H7 (cell line): Measurements from ENCODE around the gene CTIF. TPM values are rescaled to one million over a fixed set of nuclear protein-coding genes. Genes with fewer than 3 reads are reported as not detected.

ENCODE experiments used
- DNase-seq: peaks from one replicate; pipeline ENCODE4 v3.0.0; 2012
- H3K27me3 ChIP-seq: 2 replicates; pipeline ENCODE4 v1.6.0; 2011; ENCODE audit warnings: mild to moderate bottlenecking, low read length; ENCODE audit not compliant: control insufficient read depth, insufficient read depth
- H3K36me3 ChIP-seq: replicated peaks from 2 replicates; pipeline ENCODE4 v1.5.1; 2011; ENCODE audit warnings: low read length; ENCODE audit not compliant: control insufficient read depth, insufficient read depth
- H3K4me3 ChIP-seq: 2 replicates; pipeline ENCODE4 v1.5.1; 2011; ENCODE audit warnings: low read depth, mild to moderate bottlenecking, control low read depth, low read length, moderate library complexity; ENCODE audit not compliant: insufficient read depth
- total RNA-seq: library from RNA; depleted of rRNA; stranded (reverse); fragments of >200 nt; shearing (Covaris generic); gene quantifications from 2 replicates; pipeline ENCODE4 v1.2.3, GENCODE V29; 2014

Gene CTIF
- total RNA-seq, 1 experiment from 2014 or later: 9.8 TPM

GRCh38 chr18:48583573-48583972, 44.7 kb downstream of the CTIF start:
- H3K27me3 ChIP-seq: no peaks in the 10 kb centered on the region
- no peak overlapping the region for H3K4me3 ChIP-seq
- no peak for DNase-seq
- H3K36me3 ChIP-seq: no peaks in the 10 kb centered on the region

DNA sequence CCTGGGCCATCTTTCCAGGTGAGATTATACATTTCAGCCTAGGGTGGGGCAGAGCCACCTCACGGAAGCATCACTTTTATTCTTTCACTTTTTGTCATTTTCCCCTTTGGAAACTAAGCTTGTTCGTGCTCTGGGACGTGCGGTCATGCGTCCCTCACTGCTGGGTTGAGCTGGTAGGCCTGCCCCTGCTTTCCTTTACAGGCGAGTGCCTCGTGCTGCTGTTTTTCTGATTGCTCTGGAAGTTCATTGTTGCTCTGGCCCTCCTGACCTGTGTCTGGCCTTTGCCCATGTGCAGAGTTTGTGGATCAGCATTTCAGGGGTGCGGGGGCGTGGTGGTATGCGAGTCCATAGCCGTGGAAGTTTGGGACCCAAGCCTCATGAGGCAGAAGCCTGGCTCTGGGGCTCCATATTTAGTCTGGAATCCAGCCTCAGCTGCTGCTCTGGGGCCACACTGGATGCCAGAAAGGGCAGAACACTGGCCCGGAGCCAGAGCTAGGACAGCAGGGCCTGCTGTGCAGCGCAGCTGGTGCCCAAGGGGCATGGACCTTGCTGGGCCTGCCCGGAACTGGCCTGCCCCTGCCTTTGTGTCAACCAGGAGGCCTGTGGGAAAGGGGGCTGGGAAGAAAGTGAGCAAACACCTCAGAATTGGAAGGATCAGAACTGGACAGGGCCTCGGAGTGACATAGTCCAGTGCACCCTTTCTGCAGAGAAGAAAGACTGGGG, 51.1 kb downstream of the CTIF start:
- DNase-seq: no peak
- H3K36me3 ChIP-seq: no peaks in the 10 kb centered on the region
- H3K4me3 ChIP-seq: no peak overlapping the region
- no peaks in the 10 kb centered on the region for H3K27me3 ChIP-seq

DNA sequence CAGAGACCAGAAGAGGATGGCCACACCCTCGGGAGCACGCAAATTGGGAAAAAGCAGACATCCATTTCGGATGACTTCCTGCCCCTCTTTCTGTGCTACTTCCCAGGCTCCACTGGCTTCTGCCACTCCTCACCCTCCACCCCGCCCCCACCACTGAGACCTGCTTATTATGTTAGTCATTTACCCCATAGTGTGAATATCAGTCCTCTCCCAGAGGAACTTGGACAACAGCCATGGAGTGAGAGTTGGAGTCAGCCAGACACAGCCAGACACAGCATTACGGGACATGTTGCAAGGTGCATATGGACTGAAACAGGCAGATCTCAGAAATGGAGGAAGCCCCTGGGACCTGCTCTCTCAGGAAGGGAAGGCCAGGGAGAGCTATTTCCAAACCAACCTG, 51.8 kb downstream of the CTIF start:
- no peaks in the 10 kb centered on the region for H3K27me3 ChIP-seq
- no peaks in the 10 kb centered on the region for H3K36me3 ChIP-seq
- H3K4me3 ChIP-seq: no peak overlapping the region
- DNase-seq: no peak

GRCh38 chr18:48592540-48593171, 53.8 kb downstream of the CTIF start:
- peak; percentile 63 for DNase-seq
- Histone ChIP-seq H3K4me3 (no peak overlapping the region), H3K27me3 (no peaks in the 10 kb centered on the region), H3K36me3 (no peaks in the 10 kb centered on the region)

DNA sequence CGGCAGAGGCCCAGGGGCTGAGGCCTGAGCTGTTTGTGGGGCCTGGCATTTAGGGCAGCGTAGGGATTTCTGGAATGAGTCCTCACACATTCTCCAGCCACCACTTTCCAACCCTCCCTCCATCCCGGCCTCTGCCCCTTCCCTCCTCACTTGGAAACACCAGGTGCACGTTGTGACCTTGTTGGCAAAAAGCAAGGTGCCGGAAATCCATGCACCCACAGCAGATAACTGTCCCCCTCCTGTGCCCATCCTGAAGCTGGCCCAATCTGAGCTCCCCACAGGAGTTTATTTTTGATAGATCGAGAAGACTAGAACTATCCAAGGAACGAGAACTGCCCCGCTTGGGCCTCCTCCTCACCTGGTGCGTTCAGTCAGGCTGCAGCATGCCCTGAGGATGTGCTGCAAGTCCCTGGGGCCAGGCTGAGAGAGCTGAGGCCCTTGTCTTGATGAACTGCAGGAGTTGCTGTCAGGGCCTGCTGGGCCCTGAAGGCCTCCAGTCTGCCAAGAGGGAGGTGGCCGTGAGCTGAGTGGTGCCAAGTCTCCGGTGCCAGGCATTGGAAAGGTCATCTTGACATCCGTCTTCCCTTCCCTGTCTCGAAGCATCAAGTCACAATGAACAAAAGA, 55.8 kb downstream of the CTIF start:
- no peaks in the 10 kb centered on the region for H3K36me3 ChIP-seq
- no peak for DNase-seq
- H3K27me3 ChIP-seq: no peaks in the 10 kb centered on the region
- H3K4me3 ChIP-seq: no peak overlapping the region

GRCh38 chr18:48595703-48596218, 56.9 kb downstream of the CTIF start:
- Histone ChIP-seq H3K4me3 (no peak overlapping the region), H3K27me3 (no peaks in the 10 kb centered on the region), H3K36me3 (no peaks in the 10 kb centered on the region)
- DNase-seq: no peak

DNA sequence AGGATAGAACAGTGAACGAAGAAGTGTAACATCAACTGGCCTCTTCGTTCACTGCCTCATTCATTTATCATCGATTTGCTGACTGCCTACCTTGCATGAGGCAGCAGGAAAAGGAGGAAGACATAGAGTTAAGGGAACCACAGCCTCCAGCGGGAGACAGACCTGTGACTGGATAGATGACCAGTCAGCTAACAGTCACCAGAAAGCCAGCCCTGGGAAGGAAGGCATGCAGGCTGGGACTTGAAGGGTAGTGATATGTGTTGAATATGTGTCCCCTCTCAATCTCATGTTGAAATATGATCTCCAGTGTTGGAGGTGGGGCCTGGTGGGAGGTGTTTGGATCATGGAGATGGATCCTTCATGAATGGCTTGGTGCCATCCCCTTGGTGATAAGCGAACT, 58.3 kb downstream of the CTIF start:
- no peak for DNase-seq
- no peaks in the 10 kb centered on the region for H3K36me3 ChIP-seq
- no peak overlapping the region for H3K4me3 ChIP-seq
- no peaks in the 10 kb centered on the region for H3K27me3 ChIP-seq

DNA sequence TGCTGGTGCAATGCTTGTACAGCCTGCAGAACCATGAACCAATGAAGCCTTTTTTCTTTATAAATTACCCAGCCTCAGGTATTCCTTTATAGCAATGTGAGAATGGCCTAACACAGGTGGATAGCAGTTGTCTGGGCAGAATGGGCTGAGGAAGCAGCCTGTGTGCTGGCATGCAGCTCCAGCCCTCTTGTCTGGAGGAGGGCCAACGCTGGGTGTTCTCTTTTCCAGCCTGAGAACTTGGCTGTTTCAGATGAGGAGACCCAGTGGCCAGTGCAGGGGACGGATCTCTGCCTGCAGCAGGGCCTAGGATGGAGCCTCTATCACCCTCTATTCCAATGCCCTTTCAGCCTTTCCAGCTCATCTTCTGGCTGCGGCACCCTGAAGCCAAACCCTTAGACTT, 58.8 kb downstream of the CTIF start:
- no peak for DNase-seq

GRCh38 chr18:48599391-48599790, 60.6 kb downstream of the CTIF start:
- no peak overlapping the region for H3K4me3 ChIP-seq
- no peaks in the 10 kb centered on the region for H3K36me3 ChIP-seq
- H3K27me3 ChIP-seq: no peaks in the 10 kb centered on the region
- DNase-seq: no peak

More for the DNA sequence above, 58.8 kb downstream of the CTIF start:
- Histone ChIP-seq H3K4me3 (no peak overlapping the region), H3K27me3 (no peaks in the 10 kb centered on the region), H3K36me3 (no peaks in the 10 kb centered on the region)

- no peak for DNase-seq
- no peaks in the 10 kb centered on the region for H3K27me3 ChIP-seq
- no peaks in the 10 kb centered on the region for H3K36me3 ChIP-seq
- H3K4me3 ChIP-seq: no peak overlapping the region
Measured at GRCh38 chr18:48600046-48600445, 61.2 kb downstream of the CTIF start.

DNA sequence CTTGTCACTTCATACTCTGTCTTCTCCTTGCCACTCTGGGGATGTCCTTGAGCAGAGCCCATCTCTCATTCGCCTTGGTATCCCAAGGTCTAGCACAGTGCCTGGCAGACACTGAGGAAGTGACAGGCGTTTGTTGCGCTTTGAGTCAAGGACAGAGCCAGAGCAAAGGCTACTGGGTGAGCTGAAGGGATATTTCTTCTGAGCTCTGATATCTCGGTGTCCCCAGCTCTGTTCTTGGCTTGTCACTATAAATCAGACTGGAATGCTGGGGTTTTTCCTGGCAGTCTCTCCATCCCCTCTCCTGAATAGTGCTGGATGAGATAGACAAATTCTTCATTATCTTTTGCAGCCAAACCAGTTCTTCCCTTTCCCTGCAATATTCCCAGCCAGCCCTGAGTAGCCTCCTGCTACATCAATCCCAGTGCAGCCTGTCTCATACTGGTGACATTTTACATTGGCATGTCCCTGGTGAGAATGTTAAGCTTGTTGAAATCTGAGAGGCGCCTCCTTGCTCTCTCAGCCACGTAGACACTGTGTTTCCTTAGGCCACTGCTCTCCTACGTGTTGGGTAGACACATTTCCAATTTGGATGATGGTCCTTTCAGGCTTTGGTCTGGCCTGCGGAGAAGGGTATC, 61.7 kb downstream of the CTIF start:
- Histone ChIP-seq H3K36me3 (no peaks in the 10 kb centered on the region), H3K4me3 (no peak overlapping the region), H3K27me3 (no peaks in the 10 kb centered on the region)
- no peak for DNase-seq

- DNase-seq: no peak
- Histone ChIP-seq H3K36me3 (no peaks in the 10 kb centered on the region), H3K4me3 (no peak overlapping the region), H3K27me3 (no peaks in the 10 kb centered on the region)
Measured at GRCh38 chr18:48601343-48601742, 62.5 kb downstream of the CTIF start.

DNA sequence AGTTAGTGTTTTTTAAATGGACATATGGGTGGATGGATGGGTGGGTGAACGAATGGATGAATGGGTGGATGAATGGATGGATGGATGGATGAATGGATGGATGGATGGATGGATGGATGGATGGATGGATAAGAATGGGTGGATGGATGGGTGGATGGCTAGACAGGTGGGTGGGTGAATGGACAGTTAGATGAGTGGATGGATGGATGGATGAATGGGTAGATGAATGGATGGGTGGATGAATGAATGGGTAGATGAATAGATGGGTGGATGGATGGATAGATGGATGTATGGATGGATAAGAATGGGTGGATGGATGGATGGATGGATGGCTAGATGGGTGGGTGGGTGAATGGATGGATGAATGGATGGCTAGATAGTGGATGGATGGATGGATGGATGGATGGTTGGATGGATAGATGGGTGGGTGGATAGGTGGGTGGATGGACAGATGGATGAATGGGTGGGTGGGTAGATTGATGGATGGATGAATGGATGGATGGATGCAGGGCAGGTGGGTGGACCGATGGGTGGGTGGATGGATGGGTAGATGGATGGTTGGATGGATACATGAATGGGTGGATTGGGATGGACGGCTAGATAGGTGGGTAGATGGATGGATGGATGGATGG, 64.0 kb downstream of the CTIF start:
- H3K36me3 ChIP-seq: no peaks in the 10 kb centered on the region
- DNase-seq: no peak
- no peaks in the 10 kb centered on the region for H3K27me3 ChIP-seq
- H3K4me3 ChIP-seq: no peak overlapping the region

- DNase-seq: peak; percentile 86
- Histone ChIP-seq H3K4me3 (no peak overlapping the region), H3K27me3 (no peaks in the 10 kb centered on the region), H3K36me3 (no peaks in the 10 kb centered on the region)
Measured at GRCh38 chr18:48605408-48605845, 66.6 kb downstream of the CTIF start.
